Effector memory CD4-positive, alpha-beta T cell (primary cell): Measurements from ENCODE around the gene NF2.

Source experiments
- DNase-seq, 3 donors: peaks; one replicate each; pipeline ENCODE4 v3.0.0-alpha.2; 2020
- H3K27ac ChIP-seq: 2 replicates; pipeline ENCODE4 v1.7.0; 2013; ENCODE audit warnings: mild to moderate bottlenecking, low read length, moderate library complexity; ENCODE audit not compliant: insufficient read depth, poor library complexity, severe bottlenecking
- H3K27me3 ChIP-seq: replicated peaks from 2 replicates; pipeline ENCODE4 v1.7.0; 2013; ENCODE audit warnings: mild to moderate bottlenecking, low read length; ENCODE audit not compliant: insufficient read depth, control insufficient read depth, poor library complexity, severe bottlenecking
- H3K36me3 ChIP-seq: 2 replicates; pipeline ENCODE4 v1.7.0; 2013; ENCODE audit warnings: mild to moderate bottlenecking, low read length, moderate library complexity; ENCODE audit not compliant: control insufficient read depth, insufficient read depth
- H3K4me1 ChIP-seq: 2 replicates; pipeline ENCODE4 v1.7.0; 2013; ENCODE audit warnings: low read length, mild to moderate bottlenecking; ENCODE audit not compliant: control insufficient read depth, insufficient read depth, poor library complexity, severe bottlenecking
- H3K4me3 ChIP-seq: 2 replicates; pipeline ENCODE4 v1.7.0; 2013; ENCODE audit warnings: low read length, low read depth, mild to moderate bottlenecking; ENCODE audit not compliant: insufficient read depth, poor library complexity, severe bottlenecking
- H3K9me3 ChIP-seq: 2 replicates; pipeline ENCODE4 v1.7.0; 2013; ENCODE audit warnings: mild to moderate bottlenecking, low read length, moderate library complexity; ENCODE audit not compliant: control insufficient read depth

Gene NF2

GRCh38 chr22:29695129-29695926, 91.9 kb downstream of the NF2 start:
- Histone ChIP-seq H3K27ac (no peak overlapping the region), H3K36me3 (peaks cover 48% of the 10 kb centered on the region)
- no peak for DNase-seq

GRCh38 chr22:29697853-29698598, 94.6 kb downstream of the NF2 start:
- peaks cover 33% of the 10 kb centered on the region for H3K36me3 ChIP-seq
- peaks cover 6% of the 10 kb centered on the region for H3K4me1 ChIP-seq

More at GRCh38 chr22:29695129-29695926, 91.9 kb downstream of the NF2 start:
- no peaks in the 10 kb centered on the region for H3K9me3 ChIP-seq
- H3K4me1 ChIP-seq, result no peaks in the 10 kb centered on the region
- H3K4me3 ChIP-seq, result no peak overlapping the region
- H3K27me3 ChIP-seq, result no peaks in the 10 kb centered on the region

GRCh38 chr22:29700206-29700899, 96.9 kb downstream of the NF2 start:
- no peak for DNase-seq
- Histone ChIP-seq H3K36me3 (peaks cover 12% of the 10 kb centered on the region), H3K27me3 (no peaks in the 10 kb centered on the region)

More at GRCh38 chr22:29697853-29698598, 94.6 kb downstream of the NF2 start:
- Histone ChIP-seq H3K27me3 (no peaks in the 10 kb centered on the region), H3K9me3 (no peaks in the 10 kb centered on the region), H3K27ac (no peak overlapping the region), H3K4me3 (no peak overlapping the region)
- no peak for DNase-seq

DNA sequence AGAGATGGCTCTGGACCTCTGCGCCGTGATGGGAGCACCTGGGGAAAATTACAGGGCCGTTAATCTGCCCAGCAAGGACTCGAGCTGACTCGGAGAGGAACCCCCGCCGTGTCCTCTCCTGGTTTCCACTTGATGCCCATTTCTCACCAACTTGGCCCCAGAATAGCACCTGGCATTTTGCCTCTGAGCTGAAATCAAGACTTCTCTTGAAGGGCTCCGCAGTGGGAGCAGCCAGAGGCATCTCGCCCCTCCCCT, 97.4 kb downstream of the NF2 start:
- peaks cover 6% of the 10 kb centered on the region for H3K4me1 ChIP-seq
- H3K36me3 ChIP-seq, result peaks cover 7% of the 10 kb centered on the region
- no peak overlapping the region for H3K27ac ChIP-seq
- H3K27me3 ChIP-seq, result no peaks in the 10 kb centered on the region
- H3K9me3 ChIP-seq, result no peaks in the 10 kb centered on the region
- DNase-seq, result no peak
- no peak overlapping the region for H3K4me3 ChIP-seq

More at GRCh38 chr22:29700206-29700899, 96.9 kb downstream of the NF2 start:
- Histone ChIP-seq H3K27ac (no peak overlapping the region), H3K9me3 (no peaks in the 10 kb centered on the region), H3K4me3 (no peak overlapping the region), H3K4me1 (peaks cover 6% of the 10 kb centered on the region)

DNA sequence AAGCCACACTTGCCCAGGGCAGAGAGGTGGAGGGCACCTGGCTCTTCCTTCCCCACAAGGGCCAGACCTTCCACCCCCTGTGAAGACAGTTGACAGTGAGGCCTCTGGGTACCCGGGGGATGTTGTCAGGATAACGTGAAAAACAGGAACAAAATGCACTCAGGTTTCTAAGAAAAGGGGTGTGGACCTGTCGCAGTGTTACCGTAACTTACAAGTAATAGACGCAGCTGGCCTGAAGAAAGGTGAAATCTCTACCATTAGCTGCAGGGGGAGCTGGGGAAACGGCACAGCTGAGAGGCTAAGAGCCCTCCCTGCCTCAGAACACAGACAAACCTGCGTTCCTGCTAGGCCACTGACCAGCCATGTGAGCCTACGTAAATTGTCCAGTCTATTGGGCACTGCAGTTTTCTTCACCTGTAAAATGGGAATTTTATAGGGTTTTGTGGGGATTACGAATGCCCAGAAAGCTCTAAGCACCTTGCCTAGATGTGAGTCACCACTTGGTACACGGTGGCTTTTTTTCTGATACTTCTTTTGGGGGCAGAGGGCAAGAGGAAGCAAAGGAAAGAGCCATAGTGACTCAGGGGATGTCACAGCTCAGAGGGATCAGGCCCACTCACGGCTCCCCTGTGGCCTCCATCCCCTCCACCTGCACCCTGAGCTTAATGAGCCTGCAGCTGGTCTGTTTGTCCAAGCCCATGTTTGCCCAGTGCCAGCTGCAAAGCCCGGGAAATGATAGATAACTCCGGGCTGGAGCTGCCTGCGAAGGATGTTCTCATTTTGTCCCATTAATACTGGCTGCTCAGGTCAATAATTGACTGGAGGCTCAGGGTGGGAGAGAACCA, 97.9 kb downstream of the NF2 start:
- DNase-seq, result no peak

DNA sequence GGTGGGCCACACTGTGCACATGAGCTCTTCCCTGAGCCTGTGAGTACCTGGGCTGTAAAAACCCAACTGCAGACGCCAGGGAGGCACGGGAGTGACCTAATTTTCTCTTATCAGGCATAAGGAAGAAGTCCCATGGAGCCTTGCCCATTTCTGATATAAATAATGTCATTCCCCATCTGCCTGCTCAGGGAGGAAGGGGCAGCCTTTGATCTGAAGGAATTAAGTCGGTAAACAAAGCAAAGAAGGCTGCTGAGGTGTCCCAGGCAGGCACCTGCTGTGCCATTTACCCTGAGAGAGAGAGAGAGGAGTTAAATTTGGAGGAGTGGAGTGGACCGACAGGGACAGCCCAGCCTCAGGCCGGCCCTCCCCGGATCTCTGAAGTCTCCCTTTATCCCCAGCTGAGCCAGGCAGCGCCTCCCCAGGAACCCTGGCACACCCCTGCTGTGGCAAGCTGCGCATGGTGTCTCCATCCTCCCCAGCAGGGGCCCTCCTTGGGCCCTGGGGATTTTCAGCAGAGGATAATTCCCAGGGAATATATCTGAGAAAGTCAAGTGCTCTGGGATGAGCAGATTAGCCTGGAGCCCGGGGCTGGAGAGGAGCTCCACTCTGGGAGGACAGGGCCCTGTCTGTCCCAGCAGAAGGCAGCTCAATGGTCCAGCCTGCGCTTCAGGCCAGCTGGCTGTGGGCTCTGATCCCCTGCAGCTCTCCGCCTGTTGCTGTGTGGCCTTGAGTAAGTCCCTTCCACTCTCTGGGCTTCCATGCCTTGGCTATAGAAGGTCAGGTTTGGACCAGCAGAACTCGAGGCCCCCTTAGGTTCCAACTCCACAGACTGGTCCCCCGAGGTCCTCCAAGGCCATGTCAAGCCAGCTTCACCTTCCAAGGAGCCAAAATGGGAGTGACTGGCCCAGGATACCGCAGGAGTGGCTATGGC, 98.8 kb downstream of the NF2 start:
- Histone ChIP-seq H3K9me3 (no peaks in the 10 kb centered on the region), H3K36me3 (no peaks in the 10 kb centered on the region), H3K27me3 (no peaks in the 10 kb centered on the region), H3K27ac (no peak overlapping the region), H3K4me1 (peaks cover 6% of the 10 kb centered on the region), H3K4me3 (no peak overlapping the region)
- no peak for DNase-seq

More for the DNA sequence above, 97.9 kb downstream of the NF2 start:
- Histone ChIP-seq H3K4me1 (peaks cover 6% of the 10 kb centered on the region), H3K27me3 (no peaks in the 10 kb centered on the region), H3K4me3 (no peak overlapping the region), H3K27ac (no peak overlapping the region), H3K36me3 (peaks cover 2% of the 10 kb centered on the region), H3K9me3 (no peaks in the 10 kb centered on the region)

GRCh38 chr22:29702931-29703501, 99.6 kb downstream of the NF2 start:
- H3K4me3 ChIP-seq, result no peak overlapping the region
- no peaks in the 10 kb centered on the region for H3K36me3 ChIP-seq
- H3K27me3 ChIP-seq, result no peaks in the 10 kb centered on the region
- H3K4me1 ChIP-seq, result peaks cover 6% of the 10 kb centered on the region
- no peak for DNase-seq
- no peaks in the 10 kb centered on the region for H3K9me3 ChIP-seq
- no peak overlapping the region for H3K27ac ChIP-seq

GRCh38 chr22:29703569-29704195, 100.2 kb downstream of the NF2 start:
- H3K36me3 ChIP-seq, result no peaks in the 10 kb centered on the region

More at GRCh38 chr22:29703569-29704195, 100.2 kb downstream of the NF2 start:
- no peak overlapping the region for H3K4me3 ChIP-seq
- H3K9me3 ChIP-seq, result no peaks in the 10 kb centered on the region
- H3K4me1 ChIP-seq, result peaks cover 6% of the 10 kb centered on the region
- DNase-seq, result no peak
- no peak overlapping the region for H3K27ac ChIP-seq
- H3K27me3 ChIP-seq, result no peaks in the 10 kb centered on the region
